C4-2B (cell line): ENCODE measurements around the gene CEP97.

Experiments
- H3K27ac ChIP-seq: fragments of 450-650 bp; 2 replicates; pipeline ENCODE4 v1.5.1; 2017
- CTCF ChIP-seq: fragments of 450-650 bp; conservative IDR thresholded peaks from 2 replicates; pipeline ENCODE4 v1.5.1; 2017; ENCODE audit warnings: mild to moderate bottlenecking
- ZFX ChIP-seq: fragments of 450-650 bp; IDR thresholded peaks from 2 replicates; pipeline ENCODE4 v1.6.1; 2017

CEP97 gene

GRCh38 chr3:101816215-101817149 is 92.1 kb downstream of the CEP97 start:
- no peak overlapping the region for H3K27ac ChIP-seq
- TF ChIP-seq ZFX: no peak
- no peak for TF ChIP-seq CTCF

GRCh38 chr3:101817992-101818391 is 93.6 kb downstream of the CEP97 start:
- H3K27ac ChIP-seq: no peak overlapping the region

GRCh38 chr3:101819649-101820206 is 95.3 kb downstream of the CEP97 start:
- TF ChIP-seq CTCF (no peak), ZFX (no peak)
- no peak overlapping the region for H3K27ac ChIP-seq

More at GRCh38 chr3:101817992-101818391, 93.6 kb downstream of the CEP97 start:
- no peak for TF ChIP-seq CTCF
- TF ChIP-seq ZFX: no peak
